HepG2 (cell line): Measurements from ENCODE around the gene GSTP1. TPM values are rescaled to one million over a fixed set of nuclear protein-coding genes. Genes with fewer than 3 reads are reported as not detected.

Experiments
- ATAC-seq: fragments of 200-7000 bp; cut with Tn5 transposase; 3 replicates; pipeline ENCODE4 v1.9.1; 2020; ENCODE audit warnings: mild to moderate bottlenecking, moderate library complexity
- BruUV-seq: library from RNA; stranded (reverse); fragments of 400-500 nt; replicated peaks from 2 replicates; lab custom pipeline; 2021; lab: Mats Ljungman, UMichigan
- CTCF ChIA-PET: fragments of 300-600 bp; formaldehyde crosslinking; extraction: SDS; loops from one replicate; lab custom pipeline; 2021; ENCODE audit warnings: low total read pairs, inconsistent platforms, low intra/inter-chr PET ratio; lab: Yijun Ruan, JAX
- POLR2A ChIA-PET: fragments of 350-600 bp; sonication (Branson Sonifier 250); formaldehyde crosslinking; loops from one replicate; lab custom pipeline; 2020; ENCODE audit warnings: antibody characterized with exemption, inconsistent platforms; lab: Yijun Ruan, JAX
- DNase-seq: peaks from one replicate; pipeline ENCODE4 v3.0.0-alpha.2; 2015; ENCODE audit warnings: low spot score
- FAIRE-seq: peaks from 3 replicates; lab custom pipeline; 2011; peaks lifted over from hg19 to GRCh38; lab: Jason Lieb, UNC
- H2AFZ ChIP-seq: one replicate; pipeline ENCODE4 v1.6.1; 2011; ENCODE audit warnings: low read length, inconsistent platforms
- H3K27ac ChIP-seq: fragments of 300-600 bp; 3 replicates; pipeline ENCODE4 v1.8.0; 2011; ENCODE audit warnings: mixed run types, mild to moderate bottlenecking, mixed read lengths, low read length, inconsistent platforms; ENCODE audit not compliant: insufficient read depth; ENCODE audit errors: extremely low read length
- H3K27me3 ChIP-seq, 2 experiments: fragments of 200-600 bp in 1 of 2; 2 replicates in 1 of 2; 3 replicates in 1 of 2; pipeline versions ENCODE4 v1.6.0 to v1.8.0; 2011; ENCODE audit warnings: low read length in 2 of 2, mild to moderate bottlenecking in 2 of 2, moderate library complexity in 2 of 2, inconsistent platforms in 1 of 2; ENCODE audit not compliant: insufficient read depth in 2 of 2, control insufficient read depth in 1 of 2
- H3K36me3 ChIP-seq, 2 experiments: fragments of 200-600 bp in 1 of 2; replicated peaks in 1 of 2; 2 replicates in 1 of 2; 3 replicates in 1 of 2; pipeline versions ENCODE4 v1.5.1 to v1.8.0; 2011; ENCODE audit warnings: low read length in 2 of 2, inconsistent platforms in 1 of 2; ENCODE audit not compliant: insufficient read depth in 2 of 2, control insufficient read depth in 1 of 2
- H3K4me1 ChIP-seq: 2 replicates; pipeline ENCODE4 v1.5.1; 2012; ENCODE audit warnings: low read length, inconsistent platforms; ENCODE audit not compliant: insufficient read depth
- H3K4me2 ChIP-seq: 2 replicates; pipeline ENCODE4 v1.6.0; 2011; ENCODE audit warnings: low read depth, low read length, inconsistent platforms
- H3K4me3 ChIP-seq, 3 experiments: fragments of 200-600 bp in 1 of 3; sonication (generic), shearing (Covaris generic) in 1 of 3; replicated peaks in 1 of 3; 2 replicates each; pipeline ENCODE4 v1.5.1; 2011 to 2016; ENCODE audit warnings: low read length in 3 of 3, inconsistent platforms in 2 of 3, low read depth in 2 of 3, mild to moderate bottlenecking in 2 of 3, control low read depth in 1 of 3, mixed read lengths in 1 of 3; ENCODE audit not compliant: insufficient read depth in 1 of 3
- H3K79me2 ChIP-seq: one replicate; pipeline ENCODE4 v1.6.1; 2011; ENCODE audit warnings: low read length, inconsistent platforms; ENCODE audit not compliant: insufficient read depth
- H3K9ac ChIP-seq: 2 replicates; pipeline ENCODE4 v1.6.0; 2011; ENCODE audit warnings: mild to moderate bottlenecking, low read depth, low read length, inconsistent platforms; ENCODE audit not compliant: insufficient read depth
- H3K9me3 ChIP-seq: 2 replicates; pipeline ENCODE4 v1.5.1; 2012; ENCODE audit warnings: mild to moderate bottlenecking, low read length
- H4K20me1 ChIP-seq: 2 replicates; pipeline ENCODE4 v1.6.0; 2011; ENCODE audit warnings: inconsistent platforms, mild to moderate bottlenecking, low read length, moderate library complexity; ENCODE audit not compliant: insufficient read depth
- AFF4 ChIP-seq: sonication (generic); formaldehyde crosslinking; IDR thresholded peaks from 2 replicates; pipeline ENCODE4 v1.4.0; 2020; ENCODE audit warnings: missing genetic modification reagents
- FOXP4 ChIP-seq: sonication (generic); formaldehyde crosslinking; IDR thresholded peaks from 2 replicates; pipeline ENCODE4 v1.4.0; 2020; ENCODE audit warnings: missing genetic modification reagents
- HMGXB3 ChIP-seq: sonication (generic); formaldehyde crosslinking; IDR thresholded peaks from 2 replicates; pipeline ENCODE4 v1.4.0; 2020; ENCODE audit warnings: missing genetic modification reagents, borderline replicate concordance
- KMT2A ChIP-seq: sonication (generic); formaldehyde crosslinking; IDR thresholded peaks from 2 replicates; pipeline ENCODE4 v1.4.0; 2020; ENCODE audit warnings: missing genetic modification reagents
- MLLT10 ChIP-seq: sonication (generic); formaldehyde crosslinking; IDR thresholded peaks from 2 replicates; pipeline ENCODE4 v1.4.0; 2020; ENCODE audit warnings: missing genetic modification reagents
- NBN ChIP-seq: fragments of 450-650 bp; conservative IDR thresholded peaks from 2 replicates; pipeline ENCODE4 v1.6.1; 2017
- ONECUT2 ChIP-seq: sonication (generic); formaldehyde crosslinking; IDR thresholded peaks from 2 replicates; pipeline ENCODE4 v1.4.0; 2020; ENCODE audit warnings: missing genetic modification reagents
- PLSCR1 ChIP-seq: sonication (generic); formaldehyde crosslinking; IDR thresholded peaks from 2 replicates; pipeline ENCODE4 v1.5.0; 2020; ENCODE audit warnings: missing genetic modification reagents, mild to moderate bottlenecking, borderline replicate concordance
- ZNF264 ChIP-seq: sonication (generic); formaldehyde crosslinking; IDR thresholded peaks from 2 replicates; pipeline ENCODE4 v1.4.0; 2020; ENCODE audit warnings: missing genetic modification reagents
- ZNF614 ChIP-seq: IDR thresholded peaks from 2 replicates; pipeline ENCODE4 v1.6.1; 2018; ENCODE audit warnings: missing biosample characterization, missing genetic modification reagents, inconsistent platforms, borderline replicate concordance
- ZSCAN20 ChIP-seq: sonication (generic); formaldehyde crosslinking; IDR thresholded peaks from 2 replicates; pipeline ENCODE4 v1.4.0; 2020; ENCODE audit warnings: missing genetic modification reagents, mild to moderate bottlenecking, borderline replicate concordance
- WGBS: methylation state at CpG from one replicate; pipeline ENCODE4 v1.1.6; 2017; ENCODE audit warnings: low lambda C conversion rate; 5-methylcytosine and 5-hydroxymethylcytosine counted together
- in situ Hi-C: cut with HindIII; loops from 2 replicates; pipeline ENCODE4 v1.10.0; 2017; ENCODE audit warnings: low pct_unique_long_range_greater_than_20kb; ENCODE audit not compliant: extremely low pct_ligation_motif_present
- intact Hi-C: fragments of 100-400 bp; cut with micrococcal nuclease; formaldehyde crosslinking; loops from one replicate; pipeline ENCODE4 v1.10.0; 2022; ENCODE audit not compliant: unreplicated experiment
- polyA plus RNA-seq, 8 experiments: library from polyadenylated mRNA; depleted of rRNA in 3 of 8; stranded (reverse) in 7 of 8; unstranded in 1 of 8; fragments of >200 nt; fragmentation: Illumina TruSeq in 4 of 8; extraction: Trizol in 4 of 8; gene quantifications; 2 replicates each; pipeline versions ENCODE4 v1.2.1 to v1.2.3, GENCODE V29; 2011 to 2016; ENCODE audit warnings: low read depth in 4 of 8, missing spikeins in 1 of 8, mixed read lengths in 1 of 8; ENCODE audit not compliant: insufficient read depth in 1 of 8
- total RNA-seq, 5 experiments: library from RNA; depleted of rRNA; stranded (reverse); fragments of >200 nt; fragmentation: Illumina TruSeq; extraction: Trizol; gene quantifications; 2 replicates each; pipeline ENCODE4 v1.2.3, GENCODE V29; 2016; ENCODE audit warnings: low read depth in 1 of 5

The GSTP1 gene
- total and polyA plus RNA-seq, 2 of the 13 experiments (the other 11 are each of a cell fraction or from before 2014, with no cell fraction given) = not detected

GRCh38 chr11:67606492-67607295 lies 23.1 kb downstream of the GSTP1 start, which contains the start of gene NDUFV1:
NDUFV1 (plus strand) TSS chr11:67606936; CDS start chr11:67607005, 69 bp downstream.
- peak within 1 kb of the TSS; percentile 37 for H3K27ac ChIP-seq
- peaks cover 8% of the 10 kb centered on the region for H3K79me2 ChIP-seq
- peak within 1 kb of the TSS; percentile 82 for H2AFZ ChIP-seq
- DNase-seq = peak; percentile 90
- H3K4me3 ChIP-seq = peak within 1 kb of the TSS; percentile 81 to 92 (median 88)
- CTCF ChIA-PET = interaction anchor here (0.6 to 1.7 kb wide), 2 partner anchors 34 to 98 kb away, joined by 3 to 20 read pairs; no protein-coding TSS in a partner anchor
- H3K4me2 ChIP-seq = peak within 1 kb of the TSS; percentile 92
- intact Hi-C loops = loop anchor here (1.0 kb wide), 2 partner anchors 25 to 34 kb away; no protein-coding TSS in a partner anchor
- BruUV-seq = no TSS peak
- H4K20me1 ChIP-seq = no peaks in the 10 kb centered on the region
- in situ Hi-C loops = no loop called here
- POLR2A ChIA-PET = interaction anchor here (1.5 kb wide), 1 partner anchor 23 kb away, joined by 7 read pairs; the partner anchor contains the start of gene NUDT8
- peaks cover 6% of the 10 kb centered on the region; the same call in 1 of the 2 replicates for H3K9me3 ChIP-seq
- ATAC-seq = peak; percentile 97
- 2% methylated on average over 9 of the region's 69 CpGs for WGBS
- H3K27me3 ChIP-seq = peaks cover 2 to 10% of the 10 kb centered on the region in 2 experiments; a peak in 2 of 5 replicates
- FAIRE-seq = peak; percentile 93
- H3K9ac ChIP-seq = peak within 1 kb of the TSS; percentile 85
- H3K36me3 ChIP-seq = peaks cover 6 to 31% of the 10 kb centered on the region in 2 experiments; a peak in 3 of 5 replicates
- H3K4me1 ChIP-seq = peaks cover 21% of the 10 kb centered on the region
- TF ChIP-seq FOXP4 (CRISPR knock-in tag) = 0 out of 2 replicates have a peak, but pooled peaks have one; percentile 28
- TF ChIP-seq NBN = no peak
- 0 out of 2 replicates have a peak, but pooled peaks have one; percentile 13 for TF ChIP-seq HMGXB3 (CRISPR knock-in tag)
- no peak for TF ChIP-seq ONECUT2 (CRISPR knock-in tag)
- TF ChIP-seq ZSCAN20 (CRISPR knock-in tag) = no peak
- no peak for TF ChIP-seq ZNF264 (CRISPR knock-in tag)
- TF ChIP-seq KMT2A (CRISPR knock-in tag) = peak; percentile 72; the same call in 1 of the 2 replicates
- TF ChIP-seq MLLT10 (CRISPR knock-in tag) = no peak
- TF ChIP-seq ZNF614 (CRISPR knock-in tag) = no peak; the same call in 1 of the 2 replicates
- no peak for TF ChIP-seq AFF4
- no peak for TF ChIP-seq PLSCR1 (CRISPR knock-in tag)
